B cell (primary cell): Measurements from ENCODE around the gene SLC47A2.

ENCODE experiments used
- EZH2 ChIP-seq: IDR thresholded peaks from 2 replicates; pipeline ENCODE4 v1.6.1; 2012; ENCODE audit warnings: borderline replicate concordance, low read depth, mild to moderate bottlenecking, moderate library complexity, low read length; ENCODE audit not compliant: insufficient read depth, poor library complexity, severe bottlenecking
- TF ChIP-seq, protein P1 (sequence below): fragments of 200-600 bp; IDR thresholded peaks from one replicate; pipeline ENCODE4 v1.8.0; 2022; ENCODE audit warnings: antibody characterized with exemption, mild to moderate bottlenecking

DNA sequence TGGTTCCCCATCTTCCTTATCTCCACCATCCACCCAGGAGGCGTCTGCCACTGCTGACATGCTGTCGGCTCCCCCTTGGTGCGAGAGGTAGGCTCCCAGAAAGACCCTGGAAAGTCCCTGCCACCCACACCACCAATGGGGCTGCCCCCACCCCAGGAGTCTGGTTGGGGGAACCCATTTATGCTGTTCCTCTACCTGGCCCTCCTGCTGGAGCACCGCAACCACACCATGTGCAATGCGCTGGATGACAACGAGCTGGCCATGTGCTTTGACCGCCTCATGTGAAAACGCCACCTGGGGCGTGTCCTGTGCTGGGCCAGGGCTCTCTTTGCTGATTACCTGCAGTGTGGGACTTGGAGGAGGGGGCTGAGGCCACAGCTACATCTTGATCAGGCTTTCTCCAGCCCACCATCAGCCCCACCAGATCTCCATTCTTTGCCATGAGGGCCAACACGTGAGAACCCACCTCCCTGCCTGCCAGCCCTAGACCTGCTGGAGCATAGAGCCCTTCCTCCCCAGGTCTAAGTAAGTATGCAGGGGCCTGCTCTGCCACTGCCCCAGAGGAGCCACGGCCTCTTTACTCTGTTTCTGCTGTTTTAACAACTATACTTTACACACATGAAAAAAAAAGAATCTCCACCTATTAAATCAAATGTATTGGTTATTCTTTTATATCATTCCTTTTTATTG lies 39.6 kb upstream of the SLC47A2 start:
- TF ChIP-seq, protein P1, sequence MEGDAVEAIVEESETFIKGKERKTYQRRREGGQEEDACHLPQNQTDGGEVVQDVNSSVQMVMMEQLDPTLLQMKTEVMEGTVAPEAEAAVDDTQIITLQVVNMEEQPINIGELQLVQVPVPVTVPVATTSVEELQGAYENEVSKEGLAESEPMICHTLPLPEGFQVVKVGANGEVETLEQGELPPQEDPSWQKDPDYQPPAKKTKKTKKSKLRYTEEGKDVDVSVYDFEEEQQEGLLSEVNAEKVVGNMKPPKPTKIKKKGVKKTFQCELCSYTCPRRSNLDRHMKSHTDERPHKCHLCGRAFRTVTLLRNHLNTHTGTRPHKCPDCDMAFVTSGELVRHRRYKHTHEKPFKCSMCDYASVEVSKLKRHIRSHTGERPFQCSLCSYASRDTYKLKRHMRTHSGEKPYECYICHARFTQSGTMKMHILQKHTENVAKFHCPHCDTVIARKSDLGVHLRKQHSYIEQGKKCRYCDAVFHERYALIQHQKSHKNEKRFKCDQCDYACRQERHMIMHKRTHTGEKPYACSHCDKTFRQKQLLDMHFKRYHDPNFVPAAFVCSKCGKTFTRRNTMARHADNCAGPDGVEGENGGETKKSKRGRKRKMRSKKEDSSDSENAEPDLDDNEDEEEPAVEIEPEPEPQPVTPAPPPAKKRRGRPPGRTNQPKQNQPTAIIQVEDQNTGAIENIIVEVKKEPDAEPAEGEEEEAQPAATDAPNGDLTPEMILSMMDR = no peak
- no peak for TF ChIP-seq EZH2
